ENCODE measurements around the gene CFP.
"Not testable (repeated sequence)": the region's sequence is repeated elsewhere in the genome, so short reads cannot be mapped to it uniquely, and the experiment has no call there.

CFP gene

GRCh38 chrX:47637546-47638195 is 7.9 kb upstream of the CFP start:
- DNase-seq, result peak; percentile 81

- DNase-seq, result no peak
These were observed 5.3 kb upstream of the CFP start for GRCh38 chrX:47634871-47635575.

GRCh38 chrX:47633689-47634590 is 4.2 kb upstream of the CFP start:
- no peak for DNase-seq

- DNase-seq, result no peak
These were observed 2.9 kb upstream of the CFP start for GRCh38 chrX:47632666-47633065.

- DNase-seq, result no peak
These were observed 1.9 kb upstream of the CFP start for GRCh38 chrX:47631676-47632075.

GRCh38 chrX:47628982-47629381 is 748 bp downstream of the CFP start:
- DNase-seq, result peak; percentile 13

GRCh38 chrX:47625365-47625764 is 4.4 kb downstream of the CFP start:
- DNase-seq, result no peak

GRCh38 chrX:47623540-47624027 is 6.1 kb downstream of the CFP start:
- DNase-seq, result peak; percentile 53

GRCh38 chrX:47621851-47622250 is 7.9 kb downstream of the CFP start:
- no peak for DNase-seq

GRCh38 chrX:47620303-47620685 is 9.4 kb downstream of the CFP start:
- no peak for DNase-seq

GRCh38 chrX:47619486-47620302 is 10.0 kb downstream of the CFP start, which contains the start of gene SYN1:
Gene SYN1 (minus strand): TSS chrX:47619857. CDS start chrX:47619728, 129 bp downstream.
- DNase-seq, result peak; percentile 78

GRCh38 chrX:47618923-47619485 is 10.7 kb downstream of the CFP start:
- DNase-seq, result no peak

- DNase-seq, result no peak
These were observed 15.1 kb downstream of the CFP start for GRCh38 chrX:47614618-47615017.

GRCh38 chrX:47613082-47613481 is 16.6 kb downstream of the CFP start:
- peak; percentile 42 for DNase-seq

GRCh38 chrX:47612418-47612817 is 17.3 kb downstream of the CFP start:
- DNase-seq, result no peak

GRCh38 chrX:47611926-47612325 is 17.8 kb downstream of the CFP start:
- DNase-seq, result no peak

GRCh38 chrX:47611489-47611888 is 18.2 kb downstream of the CFP start:
- no peak for DNase-seq

GRCh38 chrX:47610511-47610910 is 19.2 kb downstream of the CFP start:
- no peak for DNase-seq

- DNase-seq, result peak; percentile 16
These were observed 21.5 kb downstream of the CFP start for GRCh38 chrX:47608130-47608810.

GRCh38 chrX:47607091-47607490 is 22.6 kb downstream of the CFP start:
- no peak for DNase-seq

- DNase-seq, result no peak
These were observed 24.7 kb downstream of the CFP start for GRCh38 chrX:47605024-47605423.

- not testable (repeated sequence) for DNase-seq
These were observed 26.6 kb downstream of the CFP start for GRCh38 chrX:47603125-47603524.

All from hematopoietic multipotent progenitor cell treated with erythropoietin and hydrocortisone succinate and interleukin-3 and kit ligand, for 8 days (in vitro differentiated cells).